LHCN-M2 (cell line): ENCODE results near the gene TMC4. TPM values are rescaled to one million over a fixed set of nuclear protein-coding genes. Genes with fewer than 3 reads are reported as not detected.

ENCODE experiments used
- DNase-seq: peaks from one replicate; pipeline ENCODE4 v3.0.0-alpha.2; 2012; ENCODE audit warnings: low read depth
- total RNA-seq: library from RNA; depleted of rRNA; stranded (reverse); fragments of >200 nt; gene quantifications from 2 replicates; pipeline ENCODE4 v1.2.3, GENCODE V29; 2014; rRNA removed

Gene TMC4
- total RNA-seq, 1 experiment from 2014 or later, result 0.40 TPM

GRCh38 chr19:54133312-54133956 lies 39.5 kb downstream of the TMC4 start:
- no peak for DNase-seq

DNA sequence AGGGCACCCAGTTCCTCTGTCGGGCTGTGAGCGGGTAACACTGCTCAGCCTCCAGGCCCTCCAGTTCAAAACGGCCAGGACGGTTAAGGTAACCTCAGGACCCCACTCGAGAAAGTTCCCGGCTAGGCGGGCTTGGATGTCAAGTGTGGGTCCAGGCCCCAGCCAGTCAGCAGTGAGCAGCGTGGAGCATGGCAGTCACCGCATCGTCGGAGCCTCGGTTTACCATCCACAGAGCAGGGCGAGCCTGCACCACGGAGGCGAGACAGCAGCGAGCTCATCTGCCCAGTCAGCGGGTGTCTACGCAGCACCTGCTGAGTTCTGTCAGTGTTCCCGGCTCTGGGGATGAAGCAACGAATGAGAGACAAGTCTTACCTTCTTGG lies 43.4 kb downstream of the TMC4 start:
- no peak for DNase-seq

GRCh38 chr19:54128796-54129616 lies 44.0 kb downstream of the TMC4 start:
- DNase-seq, result no peak

GRCh38 chr19:54128441-54128725 lies 44.6 kb downstream of the TMC4 start:
- DNase-seq, result no peak

DNA sequence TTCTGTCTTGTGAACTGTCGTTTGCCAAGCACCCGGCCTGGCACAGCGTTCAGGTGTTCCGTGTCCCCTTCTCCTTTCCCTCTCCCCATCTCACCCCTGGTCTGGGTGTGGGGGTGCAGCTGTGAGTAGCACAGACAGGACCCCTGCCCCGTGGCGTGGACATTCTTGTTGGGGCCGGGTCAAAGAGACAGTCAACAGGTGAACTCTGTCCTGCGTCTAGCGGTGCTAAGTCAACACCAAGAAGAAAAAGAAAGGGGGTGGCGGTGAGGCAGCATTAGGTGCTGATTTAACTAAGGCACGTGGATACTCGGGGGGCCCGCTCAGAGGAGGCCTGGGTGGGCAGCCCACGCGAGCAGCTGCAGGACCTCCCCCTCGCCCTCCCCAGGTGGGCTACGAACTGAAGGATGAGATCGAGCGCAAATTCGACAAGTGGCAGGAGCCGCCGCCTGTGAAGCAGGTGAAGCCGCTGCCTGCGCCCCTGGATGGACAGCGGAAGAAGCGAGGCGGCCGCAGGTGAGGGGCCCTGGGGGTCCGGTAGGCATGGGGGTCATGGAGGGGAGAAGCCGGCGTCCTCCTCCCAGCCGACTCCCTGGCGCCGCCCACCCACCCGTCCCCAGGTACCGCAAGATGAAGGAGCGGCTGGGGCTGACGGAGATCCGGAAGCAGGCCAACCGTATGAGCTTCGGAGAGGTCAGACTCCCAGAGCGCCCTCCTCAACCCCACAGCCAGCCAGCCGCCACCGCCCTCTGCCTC lies 45.1 kb downstream of the TMC4 start:
- no peak for DNase-seq

- DNase-seq, result no peak
These were observed 47.2 kb downstream of the TMC4 start for GRCh38 chr19:54125713-54126112.

DNA sequence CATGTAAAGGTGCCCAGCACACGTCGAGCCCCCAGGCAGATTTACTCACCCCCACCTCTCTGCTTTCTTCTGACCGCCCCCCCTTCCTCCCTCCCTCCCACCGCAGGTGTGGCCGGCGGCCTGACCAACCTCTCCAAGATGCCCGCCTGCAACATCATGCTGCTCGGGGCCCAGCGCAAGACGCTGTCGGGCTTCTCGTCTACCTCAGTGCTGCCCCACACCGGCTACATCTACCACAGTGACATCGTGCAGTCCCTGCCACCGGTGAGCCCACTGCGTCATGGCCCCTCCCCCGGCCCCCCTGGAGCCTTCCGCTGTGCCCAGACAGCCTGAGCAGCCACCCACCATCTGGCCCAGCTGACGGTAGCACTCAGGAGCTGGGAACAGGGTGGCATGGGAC lies 48.6 kb downstream of the TMC4 start:
- DNase-seq, result no peak

- no peak for DNase-seq
These were observed 49.3 kb downstream of the TMC4 start for GRCh38 chr19:54123682-54124081.

DNA sequence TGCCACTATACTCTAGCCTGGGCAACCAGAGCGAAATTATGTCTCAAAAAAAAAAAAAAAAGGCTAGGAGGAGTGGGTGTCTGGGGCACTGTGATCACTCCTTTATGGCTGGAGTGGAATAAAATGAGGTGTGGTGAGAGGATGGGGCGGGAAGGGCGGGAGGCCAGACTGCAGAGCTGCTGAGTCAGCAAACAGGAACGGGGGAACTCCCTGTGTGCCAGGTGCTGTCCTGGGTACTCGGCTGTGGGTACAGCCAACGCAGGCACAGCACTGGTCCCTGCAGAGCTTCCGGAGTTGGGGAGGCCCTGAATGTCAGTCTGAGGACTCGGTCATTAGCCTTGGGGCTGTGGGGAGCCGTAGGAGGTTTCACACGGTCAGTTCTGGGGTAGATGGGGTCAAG lies 51.7 kb downstream of the TMC4 start:
- no peak for DNase-seq

GRCh38 chr19:54115109-54116063 lies 57.6 kb downstream of the TMC4 start, which contains the start of the genes PRPF31 and TFPT:
TSS of gene PRPF31 (plus strand) at chr19:54115754. CDS start at chr19:54118279, 2,525 bp downstream.
TSS of gene TFPT (minus strand) at chr19:54115657. CDS start at chr19:54115269, 388 bp downstream.
- peak; percentile 98 for DNase-seq

- DNase-seq, result no peak
These were observed 58.4 kb downstream of the TMC4 start for GRCh38 chr19:54114340-54115108.

Other genes starting within 250 kb of the TMC4 start
- gene CACNG8, start 210.2 kb downstream of the TMC4 start, total RNA-seq, result under 0.01 and 0.06 TPM in 2 replicates
- gene CACNG6, start 181.5 kb downstream of the TMC4 start, total RNA-seq, result 0.17 TPM in 1 of 2 replicates, not detected in the other
- not detected in 2 replicates for gene VSTM1, start 109.3 kb downstream of the TMC4 start, total RNA-seq
- not detected in 2 replicates for gene TARM1, start 91.8 kb downstream of the TMC4 start, total RNA-seq
- 0.23 and 1.5 TPM in 2 replicates for gene OSCAR, start 72.4 kb downstream of the TMC4 start, total RNA-seq
- gene NDUFA3, start 70.3 kb downstream of the TMC4 start, total RNA-seq, result 29.4 and 85.0 TPM in 2 replicates
- 14.2 and 15.2 TPM in 2 replicates for gene TFPT, start 57.5 kb downstream of the TMC4 start, total RNA-seq
- gene PRPF31, start 57.4 kb downstream of the TMC4 start, total RNA-seq, result 84.4 and 84.8 TPM in 2 replicates
- 18.2 and 18.4 TPM in 2 replicates for gene CNOT3, start 35.4 kb downstream of the TMC4 start, total RNA-seq
- 5.2 and 9.2 TPM in 2 replicates for gene LENG1, start 13.4 kb downstream of the TMC4 start, total RNA-seq
- 123 and 192 TPM in 2 replicates for gene MBOAT7, start 16.4 kb upstream of the TMC4 start, total RNA-seq
- 162 and 168 TPM in 2 replicates for gene TSEN34, start 18.1 kb upstream of the TMC4 start, total RNA-seq
- 1,535 and 1,605 TPM in 2 replicates for gene RPS9, start 27.7 kb upstream of the TMC4 start, total RNA-seq
- gene LILRB3, start 49.8 kb upstream of the TMC4 start, total RNA-seq, result not detected in 2 replicates
- gene LILRA6, start 69.6 kb upstream of the TMC4 start, total RNA-seq, result not detected in 2 replicates
- not detected in 2 replicates for gene LILRB5, start 84.1 kb upstream of the TMC4 start, total RNA-seq
- gene LILRB2, start 108.0 kb upstream of the TMC4 start, total RNA-seq, result not detected in 2 replicates
- gene LILRA5, start 140.0 kb upstream of the TMC4 start, total RNA-seq, result not detected in 2 replicates
- not detected in 2 replicates for gene LILRA4, start 166.0 kb upstream of the TMC4 start, total RNA-seq
- gene LAIR1, start 191.8 kb upstream of the TMC4 start, total RNA-seq, result not detected in 2 replicates
- gene TTYH1, start 242.3 kb upstream of the TMC4 start, total RNA-seq, result not detected in 2 replicates